H1 (cell line): ENCODE results near the gene SEC61G. TPM values are rescaled to one million over a fixed set of nuclear protein-coding genes. Genes with fewer than 3 reads are reported as not detected.

Experiments used
- CBX5 ChIP-seq: fragments of 300-800, 300-1000 bp; sonication (generic); IDR thresholded peaks from 2 replicates; pipeline ENCODE4 v1.7.1; 2016; ENCODE audit warnings: antibody characterized with exemption, low read length, low read depth
- CHD7 ChIP-seq: fragments of 300-600 bp; sonication (generic); IDR thresholded peaks from 2 replicates; pipeline ENCODE4 v1.7.1; 2012; ENCODE audit warnings: low read length, moderate library complexity, mild to moderate bottlenecking, inconsistent platforms; ENCODE audit not compliant: insufficient replicate concordance
- GTF2F1 ChIP-seq: IDR thresholded peaks from 2 replicates; pipeline ENCODE4 v1.6.1; 2012; ENCODE audit warnings: low read depth, low read length, improper control_type of control experiment, borderline replicate concordance
- JUND ChIP-seq: IDR thresholded peaks from 2 replicates; pipeline ENCODE4 v1.6.1; 2011; ENCODE audit warnings: mild to moderate bottlenecking, improper control_type of control experiment, low read length
- MAX ChIP-seq: IDR thresholded peaks from 2 replicates; pipeline ENCODE4 v1.6.1; 2012; ENCODE audit warnings: inconsistent platforms
- RAD21 ChIP-seq, 2 experiments: IDR thresholded peaks in 1 of 2; conservative IDR thresholded peaks in 1 of 2; 2 replicates each; pipeline ENCODE4 v1.6.1; 2011; ENCODE audit warnings: low read depth in 2 of 2, low read length in 2 of 2, improper control_type of control experiment in 1 of 2, inconsistent platforms in 1 of 2, mild to moderate bottlenecking in 1 of 2, moderate library complexity in 1 of 2
- TEAD4 ChIP-seq: IDR thresholded peaks from 2 replicates; pipeline ENCODE4 v1.6.1; 2012; ENCODE audit warnings: low read depth, low read length, inconsistent platforms, mixed read lengths
- polyA plus RNA-seq, 7 experiments: library from polyadenylated mRNA; depleted of rRNA in 3 of 7; stranded (reverse) in 5 of 7; unstranded in 2 of 7; fragments of >200 nt in 5 of 7; fragments of 200-250 nt in 2 of 7; gene quantifications; 1 replicate in 5 of 7; 2 replicates in 1 of 7; 4 replicates in 1 of 7; pipeline versions ENCODE4 v1.2.1 to v1.2.3, GENCODE V29; 2011 to 2013; ENCODE audit warnings: missing spikeins in 2 of 7, mixed read lengths in 2 of 7
- total RNA-seq: library from RNA; stranded (reverse); fragmentation: NEBNext Ultra II Directional; extraction: Animal tissue kit (Norgen Biotek cat#: 25700); gene quantifications from 2 replicates; pipeline ENCODE4 v1.2.1, GENCODE V29; 2021

SEC61G gene
- total and polyA plus RNA-seq, 2 of the 8 experiments (the other 6 are each of a cell fraction or from before 2014, with no cell fraction given), result 142 to 274 TPM

GRCh38 chr7:54773472-54774399 is 14.7 kb upstream of the SEC61G start (continued):
- TF ChIP-seq RAD21 (IDR thresholded peaks at IDR 0.05 in 1 of 2, conservative IDR thresholded peaks at IDR 0.05 in 1 of 2; ENCODE audit: low read depth in 2 of 2, low read length in 2 of 2) (peak; percentile 97 to 98), MAX (peak; percentile 96), JUND (0 out of 2 replicates have a peak, but pooled peaks have one; percentile 40), CBX5 (no peak), CHD7 (no peak), TEAD4 (peak; percentile 62; the same call in 1 of the 2 replicates), GTF2F1 (0 out of 2 replicates have a peak, but pooled peaks have one; percentile 52)
